Skeletal muscle satellite cell (primary cell): ENCODE measurements around the gene CRYBG1.
"Not testable (repeated sequence)": the region's sequence is repeated elsewhere in the genome, so short reads cannot be mapped to it uniquely, and the experiment has no call there.

ENCODE experiments used
- H3K27me3 ChIP-seq: 2 replicates; pipeline ENCODE4 v1.7.0; 2013; ENCODE audit warnings: low read length; ENCODE audit not compliant: control insufficient read depth, insufficient read depth
- H3K36me3 ChIP-seq: 2 replicates; pipeline ENCODE4 v1.7.0; 2013; ENCODE audit warnings: mild to moderate bottlenecking, control low read depth, low read length; ENCODE audit not compliant: insufficient read depth
- H3K4me1 ChIP-seq: 2 replicates; pipeline ENCODE4 v1.7.0; 2013; ENCODE audit warnings: low read length; ENCODE audit not compliant: control insufficient read depth, insufficient read depth
- H3K4me2 ChIP-seq: 2 replicates; pipeline ENCODE4 v1.7.0; 2013; ENCODE audit warnings: mild to moderate bottlenecking, low read length
- H3K4me3 ChIP-seq: 2 replicates; pipeline ENCODE4 v1.7.0; 2013; ENCODE audit warnings: low read length
- H3K9ac ChIP-seq: 2 replicates; pipeline ENCODE4 v1.7.0; 2013; ENCODE audit warnings: mild to moderate bottlenecking, low read depth, low read length, moderate library complexity
- H3K9me3 ChIP-seq: replicated peaks from 2 replicates; pipeline ENCODE4 v1.7.0; 2013; ENCODE audit warnings: mild to moderate bottlenecking, control low read depth, low read length

CRYBG1 gene

DNA sequence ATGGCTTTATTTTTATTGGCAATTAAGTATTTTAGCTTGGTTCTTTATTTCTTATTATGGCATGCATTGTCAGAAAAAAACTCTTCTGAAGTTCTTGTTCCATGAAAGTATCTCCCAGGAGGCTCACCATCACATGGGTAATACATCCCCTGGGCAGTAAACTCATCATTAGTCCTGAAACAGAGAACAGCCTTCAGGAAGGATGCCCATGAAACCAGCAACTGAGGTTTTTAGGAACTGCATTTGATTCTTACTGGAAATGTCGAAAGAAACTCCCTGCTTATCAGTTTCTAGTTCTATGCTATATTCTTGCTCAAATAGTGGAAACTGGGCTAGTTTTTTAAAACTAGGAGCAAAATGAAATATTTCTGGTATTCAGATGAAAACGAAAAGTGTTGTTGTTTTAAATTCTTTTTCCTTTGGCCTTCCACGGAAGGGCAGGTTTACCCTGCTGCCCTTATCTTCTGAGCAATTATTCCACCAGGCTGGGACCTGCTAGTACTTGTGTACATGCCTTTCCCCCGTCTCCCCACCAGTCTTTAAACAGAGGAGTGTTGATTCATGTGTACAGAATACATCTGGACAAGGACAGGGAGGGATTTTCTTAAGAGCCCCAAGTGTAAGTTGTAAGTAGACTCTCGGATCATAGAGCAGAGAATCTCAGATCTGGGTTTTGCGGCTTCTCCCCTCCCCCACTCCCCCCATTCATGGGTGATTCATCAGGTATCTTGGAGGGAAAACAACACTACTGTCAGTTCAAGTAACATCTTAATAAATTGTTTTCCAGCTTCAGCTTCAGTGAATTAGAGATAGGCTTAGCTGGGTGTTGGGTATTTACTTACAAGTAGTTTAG is 187.3 kb downstream of the CRYBG1 start:
- peak overlapping the region; percentile 15 for H3K4me2 ChIP-seq
- peaks cover 29% of the 10 kb centered on the region for H3K4me1 ChIP-seq
- no peaks in the 10 kb centered on the region for H3K27me3 ChIP-seq
- H3K4me3 ChIP-seq, result no peak overlapping the region
- H3K9ac ChIP-seq, result peak overlapping the region; percentile 0
- H3K36me3 ChIP-seq, result no peaks in the 10 kb centered on the region
- no peaks in the 10 kb centered on the region for H3K9me3 ChIP-seq

GRCh38 chr6:106548926-106549455 is 188.5 kb downstream of the CRYBG1 start:
- not testable (repeated sequence) for H3K36me3 ChIP-seq, H3K27me3 ChIP-seq, H3K9me3 ChIP-seq, H3K9ac ChIP-seq, H3K4me3 ChIP-seq, H3K4me2 ChIP-seq
- H3K4me1 ChIP-seq, result peaks cover 29% of the 10 kb centered on the region

- Histone ChIP-seq H3K4me1 (peaks cover 29% of the 10 kb centered on the region), H3K4me3 (no peak overlapping the region), H3K36me3 (no peaks in the 10 kb centered on the region), H3K9ac (no peak overlapping the region), H3K9me3 (no peaks in the 10 kb centered on the region), H3K27me3 (no peaks in the 10 kb centered on the region), H3K4me2 (no peak overlapping the region)
Observed at GRCh38 chr6:106549521-106549920, 189.0 kb downstream of the CRYBG1 start.

GRCh38 chr6:106551155-106551554 is 190.6 kb downstream of the CRYBG1 start:
- Histone ChIP-seq H3K9me3 (no peaks in the 10 kb centered on the region), H3K4me1 (peaks cover 23% of the 10 kb centered on the region), H3K36me3 (no peaks in the 10 kb centered on the region), H3K27me3 (no peaks in the 10 kb centered on the region), H3K4me2 (no peak overlapping the region), H3K4me3 (no peak overlapping the region), H3K9ac (no peak overlapping the region)

GRCh38 chr6:106553440-106553839 is 192.9 kb downstream of the CRYBG1 start:
- Histone ChIP-seq H3K9me3 (no peaks in the 10 kb centered on the region), H3K9ac (no peak overlapping the region), H3K4me1 (peaks cover 11% of the 10 kb centered on the region), H3K27me3 (no peaks in the 10 kb centered on the region), H3K4me2 (no peak overlapping the region), H3K36me3 (no peaks in the 10 kb centered on the region), H3K4me3 (no peak overlapping the region)

DNA sequence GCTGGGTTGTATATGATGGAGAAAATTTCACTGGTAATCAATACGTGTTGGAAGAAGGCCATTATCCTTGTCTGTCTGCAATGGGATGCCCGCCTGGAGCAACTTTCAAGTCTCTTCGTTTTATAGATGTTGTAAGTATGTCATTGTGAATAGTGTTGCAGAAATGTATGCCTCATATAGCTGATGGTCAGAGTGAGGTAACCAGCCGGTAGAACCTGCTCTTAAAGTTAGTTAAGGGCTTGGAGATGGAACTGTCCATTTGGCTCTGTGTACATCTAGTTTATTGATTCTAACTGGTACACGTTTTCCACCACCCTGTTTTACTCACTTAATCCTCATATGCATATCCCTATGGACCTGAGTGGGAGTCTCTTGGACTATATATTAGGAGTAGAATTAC is 195.2 kb downstream of the CRYBG1 start:
- H3K27me3 ChIP-seq, result no peaks in the 10 kb centered on the region
- peaks cover 11% of the 10 kb centered on the region for H3K4me1 ChIP-seq
- no peak overlapping the region for H3K4me2 ChIP-seq
- no peak overlapping the region for H3K4me3 ChIP-seq
- H3K9me3 ChIP-seq, result no peaks in the 10 kb centered on the region
- H3K36me3 ChIP-seq, result no peaks in the 10 kb centered on the region
- H3K9ac ChIP-seq, result no peak overlapping the region

DNA sequence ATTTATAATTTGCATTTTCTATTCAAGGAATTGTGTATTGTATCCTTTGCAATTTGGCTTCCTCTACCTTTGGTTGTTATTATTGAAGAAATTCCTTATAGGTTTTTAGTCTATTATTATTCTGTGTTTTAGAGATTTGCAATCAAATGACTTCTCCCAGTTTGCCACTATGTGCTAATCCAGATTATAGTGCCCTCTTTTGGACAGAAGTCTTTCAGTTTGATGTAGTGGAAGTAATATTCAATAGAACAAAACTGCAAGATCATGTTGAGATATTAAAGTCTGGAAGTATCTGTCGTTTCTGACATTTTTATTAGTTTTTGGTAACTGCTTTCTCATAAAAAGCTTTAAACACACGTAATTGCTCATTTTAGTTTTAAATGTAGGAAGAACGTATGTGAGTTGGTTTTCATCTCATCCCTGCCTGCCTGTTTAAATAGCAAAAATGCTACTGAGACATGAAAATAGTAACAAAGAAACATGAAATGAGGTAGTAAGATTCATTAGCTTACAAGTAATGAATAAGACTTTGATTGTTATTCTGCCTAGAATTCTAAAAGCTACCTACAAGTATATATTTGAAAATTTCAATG is 195.9 kb downstream of the CRYBG1 start:
- Histone ChIP-seq H3K9me3 (no peaks in the 10 kb centered on the region), H3K4me1 (peaks cover 17% of the 10 kb centered on the region), H3K27me3 (no peaks in the 10 kb centered on the region), H3K9ac (no peak overlapping the region), H3K4me3 (no peak overlapping the region), H3K36me3 (no peaks in the 10 kb centered on the region), H3K4me2 (no peak overlapping the region)

- H3K9me3 ChIP-seq, result no peaks in the 10 kb centered on the region
- no peak overlapping the region for H3K4me3 ChIP-seq
- H3K4me1 ChIP-seq, result peaks cover 24% of the 10 kb centered on the region
- no peak overlapping the region for H3K9ac ChIP-seq
- H3K36me3 ChIP-seq, result no peaks in the 10 kb centered on the region
- no peaks in the 10 kb centered on the region for H3K27me3 ChIP-seq
- no peak overlapping the region for H3K4me2 ChIP-seq
Observed at GRCh38 chr6:106557837-106558236, 197.3 kb downstream of the CRYBG1 start.

GRCh38 chr6:106558364-106558763 is 197.8 kb downstream of the CRYBG1 start:
- Histone ChIP-seq H3K4me3 (no peak overlapping the region), H3K36me3 (no peaks in the 10 kb centered on the region), H3K4me2 (no peak overlapping the region), H3K9ac (no peak overlapping the region), H3K9me3 (no peaks in the 10 kb centered on the region), H3K27me3 (no peaks in the 10 kb centered on the region), H3K4me1 (peaks cover 24% of the 10 kb centered on the region)

- not testable (repeated sequence) for H3K4me2 ChIP-seq, H3K27me3 ChIP-seq, H3K4me3 ChIP-seq, H3K9me3 ChIP-seq, H3K36me3 ChIP-seq, H3K9ac ChIP-seq
- peaks cover 24% of the 10 kb centered on the region for H3K4me1 ChIP-seq
Observed at GRCh38 chr6:106559659-106560058, 199.1 kb downstream of the CRYBG1 start.

- Histone ChIP-seq H3K9me3 (no peaks in the 10 kb centered on the region), H3K4me2 (peak overlapping the region; percentile 19), H3K9ac (no peak overlapping the region), H3K27me3 (no peaks in the 10 kb centered on the region), H3K4me1 (peaks cover 24% of the 10 kb centered on the region), H3K4me3 (no peak overlapping the region), H3K36me3 (no peaks in the 10 kb centered on the region)
Observed at GRCh38 chr6:106560996-106561685, 200.6 kb downstream of the CRYBG1 start.
